OCI-LY7 (cell line): Measurements from ENCODE around the gene TNFAIP3.

ENCODE experiments used
- CTCF ChIP-seq: fragments of 200-600 bp; sonication (generic); conservative IDR thresholded peaks from 2 replicates; pipeline ENCODE4 v1.5.1; 2014; ENCODE audit warnings: mild to moderate bottlenecking, antibody characterized with exemption, low read length, moderate library complexity, mixed read lengths
- EZH2phosphoT487 ChIP-seq: fragments of 200-600 bp; sonication (generic); IDR thresholded peaks from 2 replicates; pipeline ENCODE4 v1.6.1; 2018; ENCODE audit warnings: low read depth, borderline replicate concordance, mild to moderate bottlenecking, mixed run types, antibody characterized with exemption, low read length, moderate library complexity, mixed read lengths

GRCh38 chr6:137859025-137859424 is 8.0 kb upstream of the TNFAIP3 start:
- TF ChIP-seq CTCF (no peak), EZH2phosphoT487 (no peak)
